Neural progenitor cell (in vitro differentiated cells): Measurements from ENCODE around the gene GAB2.

ENCODE experiments used
- CTCF ChIP-seq: fragments of 200-600 bp; sonication (generic); IDR thresholded peaks from 2 replicates; pipeline ENCODE4 v1.5.1; 2017; ENCODE audit warnings: antibody characterized with exemption, mild to moderate bottlenecking
- EZH2 ChIP-seq: fragments of 200-600 bp; sonication (generic); IDR thresholded peaks from 2 replicates; pipeline ENCODE4 v1.6.1; 2017; ENCODE audit warnings: antibody characterized with exemption, mild to moderate bottlenecking, moderate library complexity
- EZH2phosphoT487 ChIP-seq: fragments of 200-600 bp; sonication (generic); IDR thresholded peaks from 2 replicates; pipeline ENCODE4 v1.6.1; 2017; ENCODE audit warnings: antibody characterized with exemption

- TF ChIP-seq CTCF (no peak), EZH2 (no peak), EZH2phosphoT487 (peak; percentile 65)
These were observed 52.2 kb downstream of the GAB2 start for GRCh38 chr11:78365381-78365792.
